Transverse colon (tissue), 4 donors: ENCODE measurements around the gene NUDCD3. TPM values are rescaled to one million over a fixed set of nuclear protein-coding genes. Genes with fewer than 3 reads are reported as not detected.

Source experiments
- DNase-seq: peaks from one replicate; pipeline ENCODE4 v3.0.0-alpha.2; 2019
- H3K27ac ChIP-seq, 4 donors: fragments of 200-600 bp; sonication (generic); 2 replicates each; pipeline ENCODE4 v1.5.1; 2016 to 2018; ENCODE audit warnings: inconsistent platforms in 4 of 4
- H3K27me3 ChIP-seq: fragments of 200-600 bp; sonication (generic); 2 replicates; pipeline ENCODE4 v1.5.1; 2017; ENCODE audit warnings: inconsistent platforms
- H3K36me3 ChIP-seq, 4 donors: fragments of 200-600 bp; sonication (generic); 2 replicates each; pipeline ENCODE4 v1.5.1; 2017 to 2019; ENCODE audit warnings: inconsistent platforms in 4 of 4
- H3K4me1 ChIP-seq, 4 donors: fragments of 200-600 bp; sonication (generic); 2 replicates each; pipeline ENCODE4 v1.5.1; 2017 to 2020; ENCODE audit warnings: inconsistent platforms in 4 of 4
- H3K4me3 ChIP-seq, 4 donors: fragments of 200-600 bp; sonication (generic); 1 replicate in 1 of 4; 2 replicates in 3 of 4; pipeline versions ENCODE4 v1.5.1 to v1.6.1; 2017 to 2019; ENCODE audit warnings: inconsistent platforms in 4 of 4
- H3K9me3 ChIP-seq, 2 donors: fragments of 200-600 bp; sonication (generic); 2 replicates each; pipeline ENCODE4 v1.5.1; 2017 to 2019; ENCODE audit warnings: inconsistent platforms in 2 of 2
- EP300 ChIP-seq: sonication (generic); formaldehyde crosslinking; IDR thresholded peaks from one replicate; pipeline ENCODE4 v1.6.1; 2017; ENCODE audit warnings: antibody characterized with exemption, low read depth
- POLR2A ChIP-seq: fragments of 450-650 bp; IDR thresholded peaks from one replicate; pipeline ENCODE4 v1.6.1; 2016; ENCODE audit warnings: antibody characterized with exemption, mild to moderate bottlenecking, moderate library complexity
- POLR2AphosphoS5 ChIP-seq, 3 donors: sonication (generic); formaldehyde crosslinking; IDR thresholded peaks; one replicate each; pipeline ENCODE4 v1.6.1; 2016; ENCODE audit warnings: antibody characterized with exemption in 3 of 3
- WGBS, 2 donors: methylation state at CpG; one replicate each; pipeline ENCODE4 v1.1.5; 2018; ENCODE audit warnings: low coverage in 1 of 2; 5-methylcytosine and 5-hydroxymethylcytosine counted together
- in situ Hi-C, 4 donors: fragments of 200-750 bp; cut with MboI; loops; one replicate each; pipeline versions ENCODE4 v1.15.0 to v1.15.1; 2017; ENCODE audit warnings: low sequenced_read_pairs in 3 of 4, low pct_ligation_motif_present in 1 of 4, low pct_unique_long_range_greater_than_20kb in 1 of 4
- intact Hi-C: fragments of 100-400 bp; cut with DNase I; formaldehyde crosslinking; loops from one replicate; pipeline ENCODE4 v1.15.1; 2023; ENCODE audit warnings: low total_unique reads
- total RNA-seq, 4 donors: library from RNA; depleted of rRNA; stranded (reverse); fragments of >200 nt; gene quantifications; one replicate each; pipeline ENCODE4 v1.1.0, GENCODE V29; 2016
- TF ChIP-seq, protein P1 (sequence below), 5 experiments: fragments of 200-600 bp in 3 of 5; fragments of 450-650 bp in 2 of 5; sonication (generic) in 3 of 5; IDR thresholded peaks; 1 replicate in 2 of 5; 2 replicates in 3 of 5; pipeline ENCODE4 v1.5.1; 2016 to 2017; ENCODE audit warnings: antibody characterized with exemption in 5 of 5, inconsistent platforms in 3 of 5, mild to moderate bottlenecking in 2 of 5, moderate library complexity in 1 of 5

The NUDCD3 gene
- total RNA-seq, 4 donors from 2014 or later, result 31.9 to 76.7 (median 38.6) TPM

DNA sequence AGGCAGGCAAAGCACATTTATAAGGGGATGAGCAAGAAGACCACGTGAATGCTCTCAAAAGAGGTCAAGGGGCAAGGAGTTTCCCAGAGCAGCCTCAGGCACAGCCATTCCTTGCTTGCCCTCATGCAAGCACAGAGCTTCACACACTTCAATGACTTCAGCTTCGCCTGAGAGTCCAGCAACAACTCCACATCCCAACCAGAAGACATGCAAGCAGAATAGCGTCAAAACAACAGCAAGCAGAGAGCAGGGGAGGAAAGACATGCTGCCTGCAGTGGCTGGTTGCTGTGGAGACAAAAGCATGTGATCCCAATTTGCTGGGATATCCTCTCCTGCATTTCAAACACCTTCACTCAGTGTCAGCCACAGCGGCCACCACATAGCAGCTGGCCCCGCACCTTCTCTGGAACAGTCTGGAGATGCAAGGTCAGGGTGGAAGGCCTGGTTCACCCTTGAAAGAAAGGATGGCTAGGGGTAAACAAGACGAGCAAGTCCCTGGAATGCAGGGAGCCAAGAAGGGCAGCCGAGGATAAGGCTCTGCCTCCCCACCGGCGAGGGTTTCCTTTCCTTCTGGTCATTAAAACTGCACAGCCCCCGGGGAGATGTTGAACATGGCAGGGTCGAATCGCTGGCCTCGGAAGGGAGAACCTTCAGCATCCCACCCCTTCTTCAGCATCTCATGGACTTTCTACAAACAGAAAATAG is 104.9 kb downstream of the NUDCD3 start:
- Histone ChIP-seq H3K27me3 (no peaks in the 10 kb centered on the region), H3K4me1 (no peaks in the 10 kb centered on the region), H3K36me3 (peaks cover 0 to 20% (median 6%) of the 10 kb centered on the region in 4 donors), H3K27ac (no peak overlapping the region), H3K9me3 (no peaks in the 10 kb centered on the region), H3K4me3 (no peak overlapping the region)
- in situ Hi-C loops, result no loop called here
- DNase-seq, result no peak
- WGBS, 2 donors, result 81 to 86% methylated on average over 5 to 13 of the region's 13 CpGs
- intact Hi-C loops, result no loop called here
- TF ChIP-seq POLR2AphosphoS5 (IDR thresholded peaks at IDR 0.05) (no peak), POLR2A (no peak), EP300 (no peak)
- TF ChIP-seq, protein P1, sequence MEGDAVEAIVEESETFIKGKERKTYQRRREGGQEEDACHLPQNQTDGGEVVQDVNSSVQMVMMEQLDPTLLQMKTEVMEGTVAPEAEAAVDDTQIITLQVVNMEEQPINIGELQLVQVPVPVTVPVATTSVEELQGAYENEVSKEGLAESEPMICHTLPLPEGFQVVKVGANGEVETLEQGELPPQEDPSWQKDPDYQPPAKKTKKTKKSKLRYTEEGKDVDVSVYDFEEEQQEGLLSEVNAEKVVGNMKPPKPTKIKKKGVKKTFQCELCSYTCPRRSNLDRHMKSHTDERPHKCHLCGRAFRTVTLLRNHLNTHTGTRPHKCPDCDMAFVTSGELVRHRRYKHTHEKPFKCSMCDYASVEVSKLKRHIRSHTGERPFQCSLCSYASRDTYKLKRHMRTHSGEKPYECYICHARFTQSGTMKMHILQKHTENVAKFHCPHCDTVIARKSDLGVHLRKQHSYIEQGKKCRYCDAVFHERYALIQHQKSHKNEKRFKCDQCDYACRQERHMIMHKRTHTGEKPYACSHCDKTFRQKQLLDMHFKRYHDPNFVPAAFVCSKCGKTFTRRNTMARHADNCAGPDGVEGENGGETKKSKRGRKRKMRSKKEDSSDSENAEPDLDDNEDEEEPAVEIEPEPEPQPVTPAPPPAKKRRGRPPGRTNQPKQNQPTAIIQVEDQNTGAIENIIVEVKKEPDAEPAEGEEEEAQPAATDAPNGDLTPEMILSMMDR (IDR thresholded peaks at IDR 0.05), result no peak

DNA sequence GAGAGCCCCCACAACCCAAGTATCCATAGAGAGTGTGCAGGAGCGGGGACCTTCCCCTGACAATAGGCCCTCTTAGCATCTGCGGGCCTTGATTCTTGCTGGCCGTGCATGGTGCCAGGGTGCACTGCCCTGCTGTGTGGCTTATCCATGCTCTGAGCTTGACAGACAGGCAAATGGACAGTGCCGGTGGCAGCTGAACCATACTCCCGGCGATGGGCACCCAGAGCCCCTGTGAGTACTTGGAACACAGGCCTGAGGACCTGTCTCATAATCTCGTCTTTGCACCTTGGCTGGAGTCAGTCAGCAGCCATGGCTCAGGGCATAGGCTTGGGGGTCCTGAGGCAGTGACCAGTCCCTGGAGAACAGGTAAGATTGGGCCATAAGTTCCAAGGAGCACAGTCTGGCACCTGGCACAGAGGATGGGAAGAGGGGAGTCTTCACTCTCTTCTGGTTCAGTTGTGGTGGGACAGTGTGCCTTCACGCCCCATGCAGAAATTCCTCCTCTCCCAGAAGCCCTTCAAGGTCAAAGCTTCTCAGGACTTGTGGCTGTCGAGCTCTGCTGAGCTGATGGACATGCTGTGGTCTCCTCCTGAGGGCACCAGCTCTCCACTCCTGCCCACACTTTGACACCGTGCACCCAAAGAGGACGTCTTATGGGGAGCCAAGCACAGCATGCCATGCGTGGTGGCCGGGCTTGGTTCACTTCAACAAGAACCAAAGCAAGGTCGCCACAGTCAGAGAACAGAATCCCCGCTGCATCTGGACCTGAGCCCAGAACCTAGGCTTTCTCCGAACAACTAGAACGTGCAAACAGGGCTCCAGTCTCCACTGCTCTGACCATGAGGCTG is 105.6 kb downstream of the NUDCD3 start:
- Histone ChIP-seq H3K4me1 (no peaks in the 10 kb centered on the region), H3K4me3 (no peak overlapping the region), H3K9me3 (no peaks in the 10 kb centered on the region), H3K27me3 (no peaks in the 10 kb centered on the region), H3K27ac (no peak overlapping the region), H3K36me3 (peaks cover 0 to 20% (median 6%) of the 10 kb centered on the region in 4 donors)
- TF ChIP-seq, protein P1 (IDR thresholded peaks at IDR 0.05), result no peak
- TF ChIP-seq POLR2A (no peak), POLR2AphosphoS5 (IDR thresholded peaks at IDR 0.05) (no peak), EP300 (no peak)
- 93% methylated on average over 16 of the region's 17 CpGs; no CpG with 5 or more reads in 1 of the 2 donors for WGBS, 2 donors
- intact Hi-C loops, result no loop called here
- in situ Hi-C loops, result no loop called here
- DNase-seq, result no peak

DNA sequence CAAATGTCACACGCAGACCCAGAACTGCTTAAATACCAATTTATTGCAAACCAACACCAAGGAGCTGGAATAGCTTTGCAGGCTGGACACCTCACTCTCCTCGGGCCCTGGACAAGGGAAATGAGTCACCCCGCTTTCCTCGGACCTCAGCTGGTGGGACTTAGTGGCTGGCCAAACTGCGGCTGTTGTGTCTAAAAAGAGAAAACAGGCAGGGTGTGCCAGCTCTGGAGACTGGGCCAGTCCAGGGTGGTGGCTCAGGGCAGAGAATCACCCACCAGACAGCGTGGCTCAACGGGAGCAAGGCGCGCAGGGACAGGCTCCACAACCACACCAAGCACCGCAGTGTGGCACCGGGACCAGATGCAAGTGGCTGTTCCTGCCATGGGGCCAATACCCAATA is 106.9 kb downstream of the NUDCD3 start:
- H3K4me1 ChIP-seq, result no peaks in the 10 kb centered on the region
- in situ Hi-C loops, result no loop called here
- TF ChIP-seq, protein P1 (IDR thresholded peaks at IDR 0.05), result no peak
- TF ChIP-seq POLR2AphosphoS5 (IDR thresholded peaks at IDR 0.05) (no peak), POLR2A (no peak), EP300 (no peak)
- H3K36me3 ChIP-seq, result peaks cover 0 to 12% (median 4%) of the 10 kb centered on the region in 4 donors
- DNase-seq, result no peak
- no peaks in the 10 kb centered on the region for H3K27me3 ChIP-seq
- WGBS, 2 donors, result 96% methylated on average over 11 of the region's 11 CpGs; no CpG with 5 or more reads in 1 of the 2 donors
- no peak overlapping the region for H3K4me3 ChIP-seq
- no peaks in the 10 kb centered on the region for H3K9me3 ChIP-seq
- H3K27ac ChIP-seq, result no peak overlapping the region
- intact Hi-C loops, result no loop called here
